GM20000 (cell line): Measurements from ENCODE around the gene SUMO3.

ENCODE experiments used
- DNase-seq: peaks from one replicate; pipeline ENCODE4 v3.0.0; 2012; ENCODE audit warnings: low spot score
- TF ChIP-seq, protein P1 (sequence below): IDR thresholded peaks from 2 replicates; pipeline ENCODE4 v1.5.1; 2012; ENCODE audit warnings: mild to moderate bottlenecking, control low read depth; ENCODE audit errors: extremely low read depth, missing control alignments

The SUMO3 gene

DNA sequence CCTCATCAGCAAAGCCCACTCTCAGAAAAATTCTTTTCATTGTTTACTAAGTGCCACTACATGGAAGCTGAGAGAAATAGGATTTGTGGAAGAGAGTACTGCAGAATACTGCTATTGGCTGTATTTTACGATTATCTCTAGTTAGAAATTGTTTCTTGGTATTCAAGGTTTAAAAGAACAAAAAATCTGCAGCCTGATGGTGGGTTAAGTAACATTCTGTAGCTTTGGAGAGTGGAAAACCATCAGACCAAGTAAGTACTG is 28.3 kb upstream of the SUMO3 start:
- DNase-seq: no peak
- TF ChIP-seq, protein P1, sequence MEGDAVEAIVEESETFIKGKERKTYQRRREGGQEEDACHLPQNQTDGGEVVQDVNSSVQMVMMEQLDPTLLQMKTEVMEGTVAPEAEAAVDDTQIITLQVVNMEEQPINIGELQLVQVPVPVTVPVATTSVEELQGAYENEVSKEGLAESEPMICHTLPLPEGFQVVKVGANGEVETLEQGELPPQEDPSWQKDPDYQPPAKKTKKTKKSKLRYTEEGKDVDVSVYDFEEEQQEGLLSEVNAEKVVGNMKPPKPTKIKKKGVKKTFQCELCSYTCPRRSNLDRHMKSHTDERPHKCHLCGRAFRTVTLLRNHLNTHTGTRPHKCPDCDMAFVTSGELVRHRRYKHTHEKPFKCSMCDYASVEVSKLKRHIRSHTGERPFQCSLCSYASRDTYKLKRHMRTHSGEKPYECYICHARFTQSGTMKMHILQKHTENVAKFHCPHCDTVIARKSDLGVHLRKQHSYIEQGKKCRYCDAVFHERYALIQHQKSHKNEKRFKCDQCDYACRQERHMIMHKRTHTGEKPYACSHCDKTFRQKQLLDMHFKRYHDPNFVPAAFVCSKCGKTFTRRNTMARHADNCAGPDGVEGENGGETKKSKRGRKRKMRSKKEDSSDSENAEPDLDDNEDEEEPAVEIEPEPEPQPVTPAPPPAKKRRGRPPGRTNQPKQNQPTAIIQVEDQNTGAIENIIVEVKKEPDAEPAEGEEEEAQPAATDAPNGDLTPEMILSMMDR: no peak

DNA sequence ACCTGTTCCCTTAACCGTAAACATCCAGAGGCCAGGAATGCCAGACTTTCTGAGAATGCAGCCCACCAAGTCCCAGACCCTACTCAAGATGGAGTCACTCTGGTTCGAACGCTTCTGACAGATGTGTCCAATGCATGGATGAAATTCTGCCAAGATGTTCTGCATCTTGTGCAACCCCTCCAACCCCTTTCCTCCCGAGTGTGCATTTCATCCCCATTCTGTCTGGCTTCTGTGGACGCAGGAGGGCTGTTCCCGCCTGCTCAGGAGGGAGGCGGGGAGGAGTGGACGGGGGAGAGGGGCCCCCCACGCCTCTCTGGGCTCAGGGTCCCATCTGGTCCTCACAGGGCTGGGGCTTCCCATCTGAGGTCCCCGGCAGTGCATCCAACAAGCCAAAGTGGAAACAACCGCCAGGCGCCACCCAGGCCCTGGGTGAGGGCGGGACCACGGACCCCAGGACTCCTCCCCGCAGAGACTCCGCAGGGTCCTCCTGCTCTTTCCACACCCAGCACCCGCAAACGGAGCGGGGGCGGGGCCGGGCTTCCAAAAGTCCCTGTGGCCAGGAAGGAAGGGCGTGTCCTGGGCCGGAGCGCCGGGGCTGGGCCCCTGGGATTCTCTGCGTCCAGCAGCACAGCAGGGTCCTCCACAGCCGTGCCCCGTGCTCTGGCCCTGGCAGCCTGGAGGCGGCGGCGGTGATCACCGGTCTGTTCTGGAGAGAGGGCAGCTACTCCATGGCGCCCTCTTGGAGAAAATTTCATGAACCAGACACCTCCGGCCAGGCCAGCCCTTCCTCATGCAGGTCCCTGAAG is 27.8 kb upstream of the SUMO3 start:
- DNase-seq: peak; percentile 88
- TF ChIP-seq, protein P1: peak; percentile 40

DNA sequence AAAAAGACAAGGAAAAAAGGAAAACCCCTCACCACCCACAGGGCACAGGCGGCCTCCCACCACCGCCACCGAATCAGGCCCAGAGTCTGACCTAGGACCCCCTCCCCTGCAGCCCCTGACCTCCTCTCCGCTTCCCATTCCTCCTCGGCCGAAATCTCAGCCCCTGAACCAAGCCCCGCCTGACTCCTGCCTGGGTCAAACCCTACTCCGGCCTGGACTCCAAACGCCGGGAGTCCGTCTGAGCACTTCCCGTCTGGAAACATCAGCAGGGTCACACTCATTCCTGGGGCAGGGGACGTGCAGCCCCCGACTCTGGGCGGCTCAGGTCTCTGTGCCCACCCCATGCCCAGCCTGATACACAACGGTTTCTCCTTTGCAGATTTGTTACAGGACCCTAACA is 26.4 kb upstream of the SUMO3 start:
- TF ChIP-seq, protein P1: no peak
- no peak for DNase-seq

DNA sequence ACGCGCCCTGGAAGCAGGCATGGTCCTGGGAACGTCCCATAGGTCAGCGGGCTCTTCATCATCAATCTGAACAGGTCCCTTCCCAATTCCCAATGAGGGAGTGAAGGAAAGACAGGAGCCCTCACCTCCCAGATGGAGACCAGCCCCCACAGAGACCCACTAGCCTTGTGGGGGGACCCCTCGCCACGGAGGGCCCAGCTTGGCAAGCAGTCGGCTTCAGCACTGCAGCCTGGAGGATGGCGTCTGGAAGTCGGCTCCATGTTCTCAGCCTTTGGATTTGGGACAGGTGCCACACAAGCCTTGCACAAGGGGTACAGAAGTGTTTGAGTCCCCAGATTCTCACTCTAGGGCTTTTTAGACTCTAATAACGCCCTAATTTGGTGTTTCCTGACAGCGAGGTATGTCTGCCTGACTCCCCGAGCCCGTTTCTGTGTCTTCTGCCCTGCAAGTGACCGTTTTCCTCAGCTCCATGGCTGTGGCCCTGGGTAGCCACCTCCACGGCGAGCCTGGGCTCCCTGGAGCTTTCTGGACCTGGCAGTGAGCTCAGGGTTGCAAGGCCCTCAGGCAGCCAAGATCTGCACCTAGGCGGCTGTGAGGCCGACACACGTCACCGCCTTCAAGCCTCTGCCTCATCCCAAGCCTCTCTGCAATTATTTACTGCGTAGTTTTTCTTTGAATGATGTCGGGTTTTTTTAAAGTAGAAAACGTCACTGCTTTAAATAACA is 25.0 kb upstream of the SUMO3 start:
- DNase-seq: no peak
- TF ChIP-seq, protein P1: no peak

DNA sequence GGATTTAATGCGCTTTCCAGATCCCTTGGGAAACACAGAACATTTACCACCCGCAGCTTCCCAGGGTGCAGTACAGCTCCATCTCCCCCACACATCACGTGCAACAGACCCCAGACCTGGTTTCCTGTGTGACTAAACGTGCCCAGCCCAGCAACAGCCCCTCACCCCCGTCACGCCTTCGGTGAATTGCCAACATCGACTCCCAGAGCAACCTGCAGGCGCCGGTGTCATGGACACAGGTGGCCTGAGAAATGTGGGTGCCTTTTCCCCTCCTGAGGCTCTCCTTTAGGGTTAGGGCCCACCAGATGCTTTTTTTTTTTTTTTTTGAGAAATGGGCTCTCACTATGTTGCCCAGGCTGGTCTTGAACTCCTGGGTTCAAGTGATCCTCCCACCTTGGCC is 24.2 kb upstream of the SUMO3 start:
- TF ChIP-seq, protein P1: no peak
- DNase-seq: no peak

DNA sequence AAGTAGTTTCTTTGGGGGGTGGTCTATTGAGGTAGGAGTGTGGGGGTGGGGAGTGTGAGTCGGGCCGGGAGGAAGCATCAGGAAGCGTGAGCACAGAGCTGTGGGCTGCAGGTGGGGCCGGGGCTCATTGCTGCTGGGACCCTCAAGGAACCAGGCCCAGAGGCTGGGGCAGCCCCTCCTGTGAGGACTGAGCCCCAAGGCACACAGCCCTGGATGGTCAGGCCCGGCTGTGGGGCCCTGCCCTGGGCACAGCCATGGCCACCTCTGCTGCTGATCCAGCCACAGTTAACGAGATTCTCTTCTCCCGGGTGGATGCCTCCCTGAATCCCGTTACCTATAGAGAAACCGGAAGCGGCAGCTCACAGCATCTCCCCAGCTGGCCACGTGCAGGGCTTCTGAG is 22.9 kb upstream of the SUMO3 start:
- TF ChIP-seq, protein P1: no peak
- no peak for DNase-seq

DNA sequence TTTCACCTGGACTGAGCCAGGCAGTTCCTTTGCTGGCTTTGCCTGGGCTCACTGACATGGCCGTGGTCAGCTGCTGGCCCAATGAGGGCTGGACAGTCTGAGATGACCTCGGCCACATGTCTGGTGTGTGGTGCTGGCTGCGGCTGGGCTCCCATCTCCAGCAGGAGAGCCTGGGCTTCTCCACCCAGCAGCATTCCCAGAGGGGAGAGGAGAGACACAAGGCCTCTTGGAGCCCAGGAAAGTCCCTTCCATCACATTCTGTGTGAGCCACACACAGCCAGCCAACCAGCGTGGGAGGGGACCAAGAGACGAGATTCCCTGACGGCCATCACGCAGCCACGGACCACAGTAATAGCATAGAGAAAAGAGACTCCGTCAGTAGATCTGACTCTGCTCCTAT is 21.1 kb upstream of the SUMO3 start:
- TF ChIP-seq, protein P1: no peak

More for the DNA sequence above, 21.1 kb upstream of the SUMO3 start:
- DNase-seq: no peak
